Subcutaneous abdominal adipose tissue (tissue), 5 donors: Measurements from ENCODE around the gene HACD4.

Source experiments
- H3K27ac ChIP-seq: one replicate; pipeline ENCODE4 v1.7.0; 2013; ENCODE audit warnings: low read depth, mild to moderate bottlenecking, inconsistent platforms, low read length, moderate library complexity
- H3K27me3 ChIP-seq, 5 donors: one replicate each; pipeline ENCODE4 v1.7.0; 2013; ENCODE audit warnings: low read length in 5 of 5, inconsistent platforms in 1 of 5; ENCODE audit not compliant: control insufficient read depth in 5 of 5, insufficient read depth in 4 of 5
- H3K36me3 ChIP-seq, 5 donors: one replicate each; pipeline ENCODE4 v1.7.0; 2013; ENCODE audit warnings: low read length in 5 of 5; ENCODE audit not compliant: control insufficient read depth in 5 of 5, insufficient read depth in 5 of 5
- H3K4me1 ChIP-seq, 5 donors: one replicate each; pipeline ENCODE4 v1.7.0; 2013; ENCODE audit warnings: low read length in 5 of 5, mild to moderate bottlenecking in 3 of 5, moderate library complexity in 1 of 5; ENCODE audit not compliant: control insufficient read depth in 5 of 5, insufficient read depth in 5 of 5
- H3K4me3 ChIP-seq, 5 donors: one replicate each; pipeline ENCODE4 v1.7.0; 2013; ENCODE audit warnings: low read length in 5 of 5, low read depth in 1 of 5
- H3K9ac ChIP-seq, 5 donors: one replicate each; pipeline ENCODE4 v1.7.0; 2013; ENCODE audit warnings: low read length in 5 of 5, mild to moderate bottlenecking in 4 of 5, moderate library complexity in 3 of 5
- H3K9me3 ChIP-seq, 5 donors: one replicate each; pipeline ENCODE4 v1.7.0; 2013; ENCODE audit warnings: low read length in 5 of 5; ENCODE audit not compliant: control insufficient read depth in 5 of 5
- donor health status: healthy.
- donor health status: healthy.
- donor health status: healthy.
- donor health status: healthy.
- donor health status: healthy.

HACD4 gene

DNA sequence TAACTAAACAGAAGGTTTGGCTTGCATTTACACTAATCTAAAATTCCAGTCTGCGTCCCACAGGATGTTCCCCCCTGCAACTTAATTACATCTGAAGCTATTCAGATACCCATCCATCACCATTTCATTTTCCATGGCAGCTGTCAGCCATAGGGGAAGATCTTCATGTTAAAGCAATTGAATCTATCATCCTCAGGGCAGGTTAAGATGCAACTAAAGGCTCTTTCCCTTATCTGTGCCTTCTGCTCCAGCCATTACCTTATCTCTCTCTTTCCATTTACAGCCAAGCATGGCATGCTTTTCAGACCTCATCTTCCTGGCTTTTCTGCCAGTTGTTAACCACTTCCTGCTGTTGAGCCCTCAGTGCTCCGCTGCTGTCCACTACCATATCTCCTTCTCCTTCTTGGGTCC, 15.8 kb upstream of the HACD4 start:
- Histone ChIP-seq H3K9me3 (no peaks in the 10 kb centered on the region), H3K27me3 (no peaks in the 10 kb centered on the region), H3K9ac (no peak overlapping the region), H3K36me3 (no peaks in the 10 kb centered on the region), H3K4me3 (no peak overlapping the region), H3K27ac (no peak overlapping the region), H3K4me1 (no peaks in the 10 kb centered on the region)

DNA sequence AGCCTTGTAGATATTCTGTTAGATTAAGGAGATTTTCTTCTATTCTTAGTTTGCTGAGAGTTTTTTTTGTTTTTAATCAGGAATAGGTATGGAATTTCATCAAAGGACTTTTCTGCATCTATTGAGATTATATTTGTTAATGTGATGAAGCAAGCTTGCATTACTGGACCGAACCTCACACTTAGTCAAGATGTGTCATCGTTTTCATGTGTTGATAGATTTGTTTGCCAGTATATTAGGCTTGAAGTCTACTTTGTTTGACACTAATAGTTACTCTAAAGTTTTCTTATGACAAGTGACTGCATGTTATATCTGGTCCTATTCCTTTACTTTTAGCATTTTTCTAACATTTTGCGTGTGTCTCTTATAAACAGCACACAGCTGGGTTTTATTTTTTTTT, 12.4 kb upstream of the HACD4 start:
- no peaks in the 10 kb centered on the region for H3K36me3 ChIP-seq
- H3K4me3 ChIP-seq, result no peak overlapping the region
- H3K27ac ChIP-seq, result no peak overlapping the region
- no peaks in the 10 kb centered on the region for H3K4me1 ChIP-seq
- no peaks in the 10 kb centered on the region for H3K9me3 ChIP-seq
- no peak overlapping the region for H3K9ac ChIP-seq
- no peaks in the 10 kb centered on the region for H3K27me3 ChIP-seq

DNA sequence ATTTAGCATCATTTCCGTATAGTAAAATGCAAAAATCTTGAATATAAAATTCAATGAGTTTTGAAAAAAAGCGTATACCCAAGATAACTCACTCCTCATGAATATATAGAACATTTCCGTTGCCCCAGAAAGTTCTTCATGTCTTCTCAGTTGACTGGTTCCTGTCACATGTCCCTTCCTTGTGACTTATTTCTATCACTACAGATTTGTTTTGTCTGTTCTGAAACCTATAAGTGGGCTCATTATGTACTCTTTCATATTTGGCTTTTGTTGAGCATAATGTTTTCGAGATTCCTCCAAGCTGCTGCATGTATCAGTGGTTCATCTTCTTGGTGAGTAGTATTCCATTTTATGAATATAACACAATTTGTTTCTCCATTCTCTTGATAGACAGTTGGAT, 11.0 kb upstream of the HACD4 start:
- Histone ChIP-seq H3K27ac (no peak overlapping the region), H3K27me3 (no peaks in the 10 kb centered on the region), H3K9me3 (no peaks in the 10 kb centered on the region), H3K4me1 (no peaks in the 10 kb centered on the region), H3K4me3 (no peak overlapping the region), H3K9ac (no peak overlapping the region), H3K36me3 (no peaks in the 10 kb centered on the region)

DNA sequence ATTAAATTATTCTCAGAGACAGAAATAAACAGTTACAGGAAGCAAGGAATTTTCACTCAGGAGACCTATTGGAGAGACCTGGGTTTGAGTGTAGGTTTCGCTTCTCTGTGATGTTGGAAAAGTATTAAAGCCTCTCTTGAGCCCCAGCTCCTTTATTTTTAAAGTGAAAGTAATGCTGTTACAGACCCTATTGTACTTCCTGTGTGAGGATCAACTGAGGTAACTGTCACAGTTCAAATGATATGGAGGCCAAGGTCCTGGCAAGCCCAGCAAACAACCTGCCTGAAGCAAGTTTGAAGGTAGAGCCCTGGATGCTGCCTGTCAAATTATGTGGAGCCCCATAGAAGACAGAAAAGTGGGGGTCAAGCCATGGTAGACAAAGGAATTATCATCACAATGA, 7.9 kb upstream of the HACD4 start:
- Histone ChIP-seq H3K27ac (no peak overlapping the region), H3K36me3 (no peaks in the 10 kb centered on the region), H3K9ac (no peak overlapping the region), H3K9me3 (no peaks in the 10 kb centered on the region), H3K4me1 (no peaks in the 10 kb centered on the region), H3K4me3 (no peak overlapping the region), H3K27me3 (no peaks in the 10 kb centered on the region)

DNA sequence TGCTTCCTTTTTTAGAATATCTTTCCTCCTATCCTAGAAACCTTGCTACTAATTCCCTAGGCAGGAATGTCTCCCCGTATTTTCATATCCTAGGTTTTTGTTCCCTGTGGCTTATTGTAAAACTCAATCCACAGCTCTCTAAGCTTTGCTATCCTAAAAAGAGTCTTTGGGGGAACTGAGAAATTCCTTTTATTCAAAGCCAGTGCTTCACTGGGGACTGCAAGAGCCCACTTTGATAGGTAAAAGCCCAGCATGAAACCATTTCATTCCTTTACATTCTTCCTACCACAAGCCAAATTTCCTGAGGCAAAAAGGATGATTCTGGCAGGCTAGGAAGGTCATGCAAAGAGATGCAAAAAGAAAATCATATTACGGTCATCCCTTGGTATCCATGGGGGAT, 5.8 kb upstream of the HACD4 start:
- no peak overlapping the region for H3K27ac ChIP-seq
- H3K9me3 ChIP-seq, result no peaks in the 10 kb centered on the region
- no peak overlapping the region for H3K4me3 ChIP-seq
- no peaks in the 10 kb centered on the region for H3K4me1 ChIP-seq
- no peaks in the 10 kb centered on the region for H3K36me3 ChIP-seq
- H3K27me3 ChIP-seq, result no peaks in the 10 kb centered on the region
- H3K9ac ChIP-seq, result no peak overlapping the region

DNA sequence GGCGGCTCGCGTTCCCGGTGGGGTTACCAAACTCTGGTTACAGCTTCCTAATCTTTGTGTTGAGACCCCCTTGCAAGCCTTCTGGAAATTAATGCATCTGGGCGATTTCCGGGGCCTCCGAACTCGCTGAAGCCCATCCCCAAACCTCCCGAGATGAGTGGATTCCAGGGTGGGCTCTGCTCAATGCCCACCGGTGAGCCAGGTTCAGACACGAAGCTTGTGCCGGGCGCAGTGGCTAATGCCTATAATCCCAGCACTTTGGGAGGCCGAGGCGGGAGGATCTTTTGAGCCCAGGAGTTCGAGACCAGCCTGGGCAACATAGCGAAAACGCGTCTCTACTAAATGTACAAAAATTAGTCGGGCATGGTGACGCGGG, 356 bp upstream of the HACD4 start:
- Histone ChIP-seq H3K27ac (no peak overlapping the region), H3K36me3 (no peaks in the 10 kb centered on the region), H3K27me3 (no peaks in the 10 kb centered on the region), H3K4me3 (peak overlapping the region in 4 of 5 donors; percentile 59 to 71 (median 70)), H3K9ac (peak overlapping the region in 3 of 5 donors; percentile 16 to 51 (median 50)), H3K9me3 (no peaks in the 10 kb centered on the region), H3K4me1 (peaks cover 0 to 20% (median 11%) of the 10 kb centered on the region in 5 donors)

- H3K9me3 ChIP-seq, result no peaks in the 10 kb centered on the region
- H3K4me3 ChIP-seq, result peak overlapping the region; percentile 59 to 71 (median 70)
- H3K27me3 ChIP-seq, result no peaks in the 10 kb centered on the region
- H3K9ac ChIP-seq, result peak overlapping the region in 3 of 5 donors; percentile 50 to 63 (median 51)
- H3K27ac ChIP-seq, result peak overlapping the region; percentile 38
- peaks cover 0 to 3% (median 0%) of the 10 kb centered on the region in 5 donors for H3K36me3 ChIP-seq
- peaks cover 0 to 20% (median 11%) of the 10 kb centered on the region in 5 donors for H3K4me1 ChIP-seq
These were observed 928 bp downstream of the HACD4 start for GRCh38 chr9:21030389-21031035.

DNA sequence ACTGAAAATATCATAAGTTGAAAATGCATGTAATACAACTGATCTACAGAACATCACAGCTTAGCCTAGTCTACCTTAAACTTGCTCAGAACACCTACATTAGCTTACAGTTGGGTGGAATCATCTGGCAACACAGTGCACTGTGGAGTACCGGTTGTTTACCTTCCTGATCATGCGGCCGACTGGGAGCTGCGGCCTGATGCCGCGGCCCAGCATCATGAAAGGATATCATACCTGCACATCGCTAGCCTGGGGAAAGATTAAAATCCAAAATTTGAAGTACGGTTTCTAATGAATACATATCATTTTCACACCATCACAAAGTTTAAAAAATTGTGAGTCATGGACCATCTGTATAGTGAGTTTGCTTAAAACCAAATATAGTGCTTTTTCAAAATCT, 1.8 kb downstream of the HACD4 start:
- H3K36me3 ChIP-seq, result peaks cover 0 to 3% (median 0%) of the 10 kb centered on the region in 5 donors
- H3K9me3 ChIP-seq, result no peaks in the 10 kb centered on the region
- H3K27ac ChIP-seq, result no peak overlapping the region
- no peaks in the 10 kb centered on the region for H3K27me3 ChIP-seq
- peaks cover 0 to 20% (median 11%) of the 10 kb centered on the region in 5 donors for H3K4me1 ChIP-seq
- H3K9ac ChIP-seq, result no peak overlapping the region
- no peak overlapping the region for H3K4me3 ChIP-seq

DNA sequence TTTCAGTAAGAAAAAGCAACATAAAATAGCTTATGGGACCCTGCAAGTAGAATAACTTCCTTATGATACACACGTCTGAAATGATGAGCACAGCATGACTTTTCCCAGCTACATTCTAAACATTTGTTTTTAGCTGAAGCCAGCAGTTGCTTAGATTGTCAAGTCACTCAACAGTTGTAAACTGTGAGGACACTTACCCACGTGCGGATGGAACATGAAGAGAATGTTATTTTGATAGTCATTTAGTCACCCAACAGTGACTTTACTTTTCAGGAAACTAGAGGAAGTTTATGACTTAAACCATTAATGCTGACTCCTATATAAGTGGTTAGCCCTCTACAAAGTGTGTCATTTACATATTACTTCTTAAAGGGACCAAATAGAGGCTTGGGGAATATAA, 3.0 kb downstream of the HACD4 start:
- Histone ChIP-seq H3K9me3 (no peaks in the 10 kb centered on the region), H3K27ac (no peak overlapping the region), H3K4me1 (peaks cover 0 to 20% (median 11%) of the 10 kb centered on the region in 5 donors), H3K36me3 (peaks cover 0 to 3% (median 0%) of the 10 kb centered on the region in 5 donors), H3K9ac (no peak overlapping the region), H3K4me3 (no peak overlapping the region), H3K27me3 (no peaks in the 10 kb centered on the region)

DNA sequence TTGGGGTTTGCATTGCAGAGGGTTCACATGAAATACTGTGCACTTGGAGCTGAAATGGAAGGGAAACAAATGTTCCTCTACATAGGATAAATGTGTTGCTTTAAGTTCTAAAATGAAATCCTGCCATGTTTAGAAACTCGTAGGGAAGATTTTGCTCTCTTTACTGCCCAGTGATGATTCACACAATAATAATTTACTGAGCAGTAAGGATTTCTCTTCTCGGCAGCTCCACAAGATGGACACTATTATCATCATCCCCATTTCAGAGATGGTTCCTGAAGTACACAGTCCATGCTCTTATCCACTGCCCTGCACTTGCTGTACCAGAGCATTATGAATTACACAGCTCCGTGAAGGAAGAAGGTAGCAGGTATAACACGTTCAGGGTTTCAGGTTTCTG, 4.1 kb downstream of the HACD4 start:
- H3K9me3 ChIP-seq, result no peaks in the 10 kb centered on the region
- H3K27me3 ChIP-seq, result no peaks in the 10 kb centered on the region
- peaks cover 0 to 20% (median 11%) of the 10 kb centered on the region in 5 donors for H3K4me1 ChIP-seq
- peaks cover 0 to 3% (median 0%) of the 10 kb centered on the region in 5 donors for H3K36me3 ChIP-seq
- H3K4me3 ChIP-seq, result no peak overlapping the region
- no peak overlapping the region for H3K27ac ChIP-seq
- H3K9ac ChIP-seq, result no peak overlapping the region
